Upper lobe of right lung (tissue), 1 donor: ENCODE results near the gene TOMM7. TPM values are rescaled to one million over a fixed set of nuclear protein-coding genes. Genes with fewer than 3 reads are reported as not detected.
"Not testable (repeated sequence)": the region's sequence is repeated elsewhere in the genome, so short reads cannot be mapped to it uniquely, and the experiment has no call there.

Experiments
- ATAC-seq: fragments of 200-7000 bp; cut with Tn5 transposase; one replicate; pipeline ENCODE4 v1.9.1; 2020; ENCODE audit warnings: mild to moderate bottlenecking, moderate library complexity
- DNase-seq: peaks from one replicate; pipeline ENCODE4 v3.0.0-alpha.2; 2020
- H3K27ac ChIP-seq: fragments of 200-600 bp; one replicate; pipeline ENCODE4 v1.8.0; 2022
- H3K27me3 ChIP-seq: fragments of 200-600 bp; one replicate; pipeline ENCODE4 v1.8.0; 2022; ENCODE audit warnings: mild to moderate bottlenecking
- H3K36me3 ChIP-seq: fragments of 200-600 bp; one replicate; pipeline ENCODE4 v1.8.0; 2022
- H3K4me1 ChIP-seq: fragments of 200-600 bp; one replicate; pipeline ENCODE4 v1.8.0; 2022
- H3K4me3 ChIP-seq: fragments of 200-600 bp; one replicate; pipeline ENCODE4 v1.8.0; 2022; ENCODE audit warnings: mild to moderate bottlenecking
- H3K9me3 ChIP-seq: fragments of 200-600 bp; one replicate; pipeline ENCODE4 v1.8.0; 2022
- CTCF ChIP-seq: fragments of 200-600 bp; IDR thresholded peaks from one replicate; pipeline ENCODE4 v1.8.0; 2022; ENCODE audit warnings: antibody characterized with exemption
- intact Hi-C: fragments of 100-400 bp; cut with DNase I; formaldehyde crosslinking; loops from one replicate; pipeline ENCODE4 v1.11.0; 2022
- total RNA-seq: library from RNA; stranded (reverse); fragmentation: NEBNext Ultra II Directional; extraction: Animal tissue kit (Norgen Biotek cat#: 25700); gene quantifications from one replicate; pipeline ENCODE4 v1.2.1, GENCODE V29; 2021
- donor health status: DM: no; HTN: yes; CAD: no; lungs with severe emphysema.

Gene TOMM7
- total RNA-seq, 1 donor from 2014 or later = 361 TPM

DNA sequence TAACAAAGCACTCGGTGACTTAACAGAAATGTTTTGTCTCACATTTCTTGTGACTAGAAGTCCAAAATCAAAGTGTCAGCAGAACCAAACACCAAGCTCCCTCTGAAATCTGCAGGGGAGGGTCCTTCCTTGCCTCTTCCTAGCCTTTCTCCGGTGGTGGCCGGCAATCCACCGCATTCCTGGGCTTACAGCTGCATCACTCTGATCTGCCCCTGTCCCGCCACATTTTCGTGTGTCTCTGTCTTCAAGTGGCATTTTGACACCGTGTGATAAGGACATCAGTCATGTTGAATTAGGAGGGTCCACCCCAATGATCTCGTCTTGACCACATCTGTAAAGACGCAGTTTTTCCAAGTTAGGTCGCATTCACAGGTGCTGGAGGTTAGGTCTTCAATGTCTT lies 30.5 kb upstream of the TOMM7 start:
- DNase-seq (no peak), ATAC-seq (no peak)
- H3K4me1 ChIP-seq = peaks cover 15% of the 10 kb centered on the region
- intact Hi-C loops = no loop called here
- TF ChIP-seq CTCF = no peak
- H3K27me3 ChIP-seq = no peaks in the 10 kb centered on the region
- H3K9me3 ChIP-seq = no peaks in the 10 kb centered on the region
- H3K4me3 ChIP-seq = no peak overlapping the region
- no peak overlapping the region for H3K27ac ChIP-seq
- peaks cover 13% of the 10 kb centered on the region for H3K36me3 ChIP-seq

DNA sequence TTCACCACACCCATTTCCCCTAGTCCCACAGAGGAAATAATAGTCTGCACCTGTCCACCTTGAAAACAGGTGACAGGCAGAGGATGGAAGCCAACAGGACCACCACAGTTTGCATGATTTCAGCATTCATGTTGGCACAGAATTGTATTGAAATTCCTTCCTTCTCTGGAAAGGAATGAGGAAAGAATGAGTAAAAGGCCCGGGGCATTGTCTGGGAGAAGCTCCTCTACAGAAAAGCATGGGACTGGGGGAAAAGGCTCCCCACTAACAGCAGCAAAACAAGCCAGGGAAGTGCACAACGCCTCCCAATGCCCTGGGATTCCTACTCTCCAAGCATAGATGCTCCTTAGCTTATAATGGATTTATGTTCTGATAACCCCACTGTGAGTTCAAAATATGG lies 28.5 kb upstream of the TOMM7 start:
- no peak for TF ChIP-seq CTCF
- ATAC-seq (no peak), DNase-seq (no peak)
- H3K9me3 ChIP-seq = no peaks in the 10 kb centered on the region
- peaks cover under 1% of the 10 kb centered on the region for H3K36me3 ChIP-seq
- H3K4me1 ChIP-seq = peaks cover 11% of the 10 kb centered on the region
- intact Hi-C loops = no loop called here
- H3K27me3 ChIP-seq = no peaks in the 10 kb centered on the region
- H3K27ac ChIP-seq = no peak overlapping the region
- no peak overlapping the region for H3K4me3 ChIP-seq

- intact Hi-C loops, ATAC-seq, DNase-seq, H3K27ac ChIP-seq, H3K9me3 ChIP-seq, H3K27me3 ChIP-seq, H3K36me3 ChIP-seq, H3K4me3 ChIP-seq, H3K4me1 ChIP-seq: not testable (repeated sequence)
Measured at GRCh38 chr7:22850394-22850793, 27.7 kb upstream of the TOMM7 start.

DNA sequence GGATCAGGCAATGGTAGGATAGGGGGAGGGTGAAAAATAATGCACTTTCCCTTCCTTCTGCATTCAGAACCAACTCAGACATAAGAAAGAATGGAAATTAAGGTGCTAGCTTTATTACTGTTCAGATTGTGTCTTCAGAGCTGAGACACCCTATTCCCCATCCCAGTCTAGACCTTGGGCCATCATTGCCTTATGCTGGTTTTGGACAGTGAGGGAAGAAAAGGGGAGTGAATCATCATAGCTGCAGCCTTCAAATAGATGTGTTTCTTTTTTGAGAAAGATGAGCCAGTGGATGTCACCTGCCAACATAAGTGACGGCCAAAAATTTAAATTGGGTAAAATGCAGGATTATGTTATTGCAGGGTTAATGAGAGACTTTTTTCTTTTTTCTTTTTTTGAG lies 27.0 kb upstream of the TOMM7 start:
- TF ChIP-seq CTCF = no peak
- H3K9me3 ChIP-seq = no peaks in the 10 kb centered on the region
- DNase-seq (no peak), ATAC-seq (no peak)
- no peaks in the 10 kb centered on the region for H3K4me1 ChIP-seq
- no peaks in the 10 kb centered on the region for H3K27me3 ChIP-seq
- no peaks in the 10 kb centered on the region for H3K36me3 ChIP-seq
- no peak overlapping the region for H3K27ac ChIP-seq
- intact Hi-C loops = no loop called here
- no peak overlapping the region for H3K4me3 ChIP-seq

DNA sequence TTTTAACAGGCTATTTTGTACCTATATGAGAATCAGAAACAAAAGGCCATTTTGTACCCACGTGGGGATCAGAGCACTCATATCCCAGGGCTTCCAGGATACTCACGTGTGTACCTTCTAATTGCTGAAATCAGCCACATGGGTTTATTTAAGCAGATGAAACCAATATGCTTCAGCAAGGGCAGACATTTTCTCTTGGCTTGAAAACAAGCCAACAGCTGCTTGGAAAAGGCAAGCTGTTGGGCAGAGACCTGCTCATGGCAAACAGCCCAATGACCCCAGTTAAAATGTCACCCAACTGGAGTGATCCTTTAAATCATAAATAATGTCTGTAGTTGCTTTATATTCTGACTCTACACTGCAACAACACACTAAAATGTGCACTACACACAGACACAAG lies 26.5 kb upstream of the TOMM7 start:
- no peak for TF ChIP-seq CTCF
- no peaks in the 10 kb centered on the region for H3K9me3 ChIP-seq
- H3K27me3 ChIP-seq = no peaks in the 10 kb centered on the region
- intact Hi-C loops = no loop called here
- ATAC-seq (no peak), DNase-seq (no peak)
- no peak overlapping the region for H3K4me3 ChIP-seq
- no peaks in the 10 kb centered on the region for H3K4me1 ChIP-seq
- no peaks in the 10 kb centered on the region for H3K36me3 ChIP-seq
- H3K27ac ChIP-seq = no peak overlapping the region

GRCh38 chr7:22846961-22847360 lies 24.3 kb upstream of the TOMM7 start:
- Histone ChIP-seq H3K4me3 (no peak overlapping the region), H3K27me3 (no peaks in the 10 kb centered on the region), H3K36me3 (no peaks in the 10 kb centered on the region), H3K27ac (no peak overlapping the region), H3K9me3 (no peaks in the 10 kb centered on the region), H3K4me1 (no peaks in the 10 kb centered on the region)
- ATAC-seq (no peak), DNase-seq (no peak)
- intact Hi-C loops = no loop called here
- no peak for TF ChIP-seq CTCF
